ENCODE results near the gene MEGF6.

Gene MEGF6

DNA sequence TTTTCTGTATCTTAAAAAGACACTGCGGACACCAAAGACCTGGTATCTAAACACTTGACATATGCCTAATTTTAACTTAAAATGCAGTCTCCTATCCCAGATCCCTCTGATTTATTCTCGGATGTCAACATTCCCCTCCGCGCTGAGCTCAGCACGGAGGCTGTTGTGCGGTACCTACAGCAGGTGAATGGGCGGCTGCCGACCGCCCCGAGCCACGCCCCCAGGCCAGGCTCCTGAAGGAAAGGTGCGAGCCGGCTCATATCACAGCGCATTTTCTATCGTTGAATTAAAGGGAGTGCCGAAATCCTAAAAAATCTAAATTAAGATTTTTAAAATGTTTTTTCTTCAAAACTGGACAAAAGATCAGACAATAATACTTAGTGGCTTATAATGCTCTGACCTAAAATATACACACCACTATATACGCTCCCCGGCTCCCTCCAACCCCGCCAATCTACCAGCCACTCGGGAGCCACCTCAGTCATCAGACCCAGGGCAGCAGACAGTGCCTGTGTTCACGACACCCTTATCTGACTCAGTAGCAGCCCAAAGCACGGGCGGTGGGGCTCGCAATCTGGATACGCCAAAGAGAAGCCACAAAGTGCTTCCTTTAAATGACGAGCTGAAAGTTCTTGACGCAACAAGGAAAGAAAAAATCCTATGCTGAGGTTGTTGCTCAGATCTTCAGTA is 34.5 kb upstream of the MEGF6 start:
- DNase-seq (ENCODE audit: low read depth in 2 of 3, low spot score in 2 of 3), result no peak

DNA sequence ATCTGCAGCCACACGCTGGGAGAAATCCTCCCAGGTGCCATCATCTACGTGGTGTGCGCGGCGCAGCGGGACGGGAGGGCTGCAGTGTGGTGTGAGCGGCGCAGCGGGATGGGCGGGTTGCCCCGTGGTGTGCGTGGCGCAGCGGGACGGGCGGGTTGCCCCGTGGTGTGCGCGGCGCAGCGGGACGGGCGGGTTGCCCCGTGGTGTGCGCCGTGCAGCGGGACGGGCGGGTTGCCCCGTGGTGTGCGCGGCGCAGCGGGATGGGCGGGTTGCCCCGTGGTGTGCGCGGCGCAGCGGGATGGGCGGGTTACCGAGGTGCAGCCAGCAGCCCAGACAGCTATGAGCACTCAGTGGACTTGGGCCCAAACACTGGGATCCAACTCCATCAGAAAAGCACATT is 33.9 kb upstream of the MEGF6 start:
- no peak for DNase-seq (ENCODE audit: low read depth in 2 of 3, low spot score in 2 of 3)

DNA sequence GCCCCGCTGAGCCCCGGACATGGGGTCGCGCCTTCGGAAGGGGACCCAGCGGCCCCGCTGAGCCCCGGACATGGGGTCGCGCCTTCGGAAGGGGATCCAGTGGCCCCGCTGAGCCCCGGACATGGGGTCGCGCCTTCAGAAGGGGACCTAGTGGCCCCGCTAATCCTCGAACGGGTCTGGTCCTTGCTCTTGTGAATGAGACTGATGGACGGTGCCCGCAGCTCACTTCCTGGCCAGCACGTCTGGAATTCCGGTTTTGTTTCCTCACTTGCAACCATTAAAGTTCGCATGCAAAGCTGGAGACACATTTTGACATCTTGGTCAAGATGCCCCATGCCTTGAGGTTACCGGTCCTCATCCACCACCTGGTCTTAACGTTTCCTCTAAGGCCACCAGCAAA is 33.0 kb upstream of the MEGF6 start:
- DNase-seq (ENCODE audit: low read depth in 2 of 3, low spot score in 2 of 3), result no peak

DNA sequence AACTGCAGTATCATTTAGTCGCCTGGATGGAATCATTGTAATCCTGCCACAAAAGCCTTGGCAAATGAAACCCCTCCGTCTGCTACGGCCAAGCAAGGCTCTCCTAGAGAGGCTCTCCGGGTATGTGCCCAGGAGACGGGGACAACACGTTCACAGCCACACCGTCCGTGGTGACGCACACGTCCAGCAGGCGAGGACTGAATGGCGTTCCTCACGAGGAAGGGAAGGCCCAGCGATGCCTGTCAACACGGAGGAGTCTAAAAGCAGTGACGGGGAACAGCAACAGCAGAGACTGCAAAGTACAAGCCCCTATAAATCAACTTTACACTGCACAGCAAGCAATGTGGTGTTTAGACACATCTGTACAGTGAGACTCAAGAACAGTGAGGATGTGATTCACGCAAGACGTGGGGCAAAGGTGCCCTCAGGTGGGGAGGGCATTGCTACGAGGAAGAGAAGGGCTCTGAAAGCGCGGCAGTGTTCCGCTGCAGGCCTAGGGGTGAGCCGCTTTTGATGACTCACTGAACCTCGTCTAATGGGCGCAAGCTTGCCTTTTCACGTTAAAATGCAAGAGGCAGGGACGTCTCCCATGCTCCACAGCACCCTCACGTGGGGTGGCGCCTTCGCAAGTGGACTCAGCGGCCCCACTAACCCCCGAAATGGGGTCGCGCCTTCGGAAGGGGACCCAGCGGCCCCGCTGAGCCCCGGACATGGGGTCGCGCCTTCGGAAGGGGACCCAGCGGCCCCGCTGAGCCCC is 31.8 kb upstream of the MEGF6 start:
- no peak for DNase-seq (ENCODE audit: low read depth in 2 of 3, low spot score in 2 of 3)

GRCh38 chr1:3641816-3642215 is 30.5 kb upstream of the MEGF6 start:
- no peak for DNase-seq (ENCODE audit: low read depth in 2 of 3, low spot score in 2 of 3)

DNA sequence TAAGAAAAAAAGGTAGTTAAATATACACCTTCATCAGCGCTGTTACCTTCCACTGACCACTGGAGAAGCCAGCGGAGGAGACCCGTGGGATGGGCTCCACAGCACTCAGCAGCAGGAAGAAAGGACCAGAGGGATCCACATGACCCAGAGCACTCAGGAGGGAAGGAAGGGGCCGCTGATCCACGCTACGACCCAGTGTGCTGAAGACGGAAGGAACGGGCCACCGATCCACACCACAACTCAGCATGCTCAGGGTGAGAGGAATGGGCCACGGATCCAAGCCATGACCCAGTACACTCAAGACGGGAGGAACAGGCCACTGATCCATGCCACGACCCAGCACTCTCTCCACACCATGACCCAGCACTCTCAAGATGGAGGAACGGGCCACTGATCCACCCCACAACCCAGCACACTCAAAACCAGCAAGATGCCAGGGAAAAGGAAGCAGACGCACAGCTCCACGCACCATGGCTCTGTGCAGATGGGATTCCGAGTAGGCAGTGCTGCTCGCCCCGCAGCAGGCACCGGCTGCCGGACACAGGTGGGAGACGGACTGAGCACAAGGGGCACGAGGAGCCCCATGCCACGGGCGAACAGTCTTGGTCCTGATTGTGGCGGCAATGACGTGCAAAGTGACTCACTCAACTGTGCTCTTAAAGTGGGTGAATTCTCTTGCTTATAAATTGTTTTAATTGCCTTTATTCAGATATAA is 29.9 kb upstream of the MEGF6 start:
- no peak for DNase-seq (ENCODE audit: low read depth in 2 of 3, low spot score in 2 of 3)

DNA sequence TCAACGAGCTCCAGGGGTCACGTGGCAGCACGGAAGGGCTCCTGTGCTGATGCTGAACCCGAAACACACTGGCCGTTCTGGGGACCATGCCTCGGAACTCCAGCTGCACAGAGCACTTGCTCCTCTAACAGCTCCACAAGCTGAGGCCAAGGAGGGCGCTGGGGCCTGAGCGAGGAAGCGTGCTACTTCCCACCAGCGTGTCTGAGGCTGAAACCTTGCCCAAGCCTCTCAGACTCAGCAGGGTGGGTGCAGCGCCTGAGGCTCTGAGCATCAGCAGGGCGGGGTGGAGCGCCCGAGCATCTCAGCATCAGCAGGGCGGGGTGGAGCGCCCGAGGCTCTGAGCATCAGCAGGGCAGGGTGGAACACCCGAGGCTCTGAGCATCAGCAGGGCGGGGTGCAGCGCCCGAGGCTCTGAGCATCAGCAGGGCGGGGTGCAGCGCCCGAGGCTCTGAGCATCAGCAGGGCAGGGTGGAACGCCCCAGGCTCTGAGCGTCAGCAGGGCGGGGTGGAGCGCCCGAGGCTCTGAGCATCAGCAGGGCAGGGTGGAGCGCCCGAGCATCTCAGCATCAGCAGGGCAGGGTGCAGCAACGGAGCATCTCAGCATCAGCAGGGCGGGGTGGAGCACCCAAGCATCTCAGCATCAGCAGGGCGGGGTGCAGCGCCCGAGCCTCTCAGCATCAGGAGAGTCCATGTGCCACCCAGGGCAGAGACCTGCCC is 29.0 kb upstream of the MEGF6 start:
- DNase-seq (ENCODE audit: low read depth in 2 of 3, low spot score in 2 of 3), result no peak

DNA sequence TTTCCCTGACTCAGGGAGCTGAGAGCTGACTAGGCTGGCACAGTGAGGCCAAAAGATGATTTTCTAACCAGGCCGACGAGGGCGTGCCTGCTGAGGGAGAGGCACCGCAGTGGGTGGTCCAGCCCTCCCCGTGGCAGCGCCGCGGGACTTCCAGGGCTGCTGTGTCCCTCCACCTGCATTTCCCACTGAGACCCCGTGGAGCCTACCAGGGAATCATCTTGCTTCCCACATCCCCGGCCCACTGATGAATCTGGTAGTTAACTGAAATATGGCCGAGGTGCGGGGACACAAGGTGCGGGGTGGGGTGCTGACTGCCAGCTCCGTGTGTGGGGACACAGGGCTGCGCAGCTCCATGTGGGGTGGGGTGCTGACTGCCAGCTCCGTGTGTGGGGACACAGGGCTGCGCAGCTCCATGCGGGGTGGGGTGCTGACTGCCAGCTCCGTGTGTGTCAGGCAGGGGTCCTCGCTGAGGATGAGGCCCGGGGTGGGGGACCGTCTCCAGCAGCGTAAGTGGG is 28.1 kb upstream of the MEGF6 start:
- no peak for DNase-seq (ENCODE audit: low read depth in 2 of 3, low spot score in 2 of 3)

- no peak for DNase-seq (ENCODE audit: low read depth in 2 of 3, low spot score in 2 of 3)
Observed at GRCh38 chr1:3638676-3639075, 27.4 kb upstream of the MEGF6 start.

DNA sequence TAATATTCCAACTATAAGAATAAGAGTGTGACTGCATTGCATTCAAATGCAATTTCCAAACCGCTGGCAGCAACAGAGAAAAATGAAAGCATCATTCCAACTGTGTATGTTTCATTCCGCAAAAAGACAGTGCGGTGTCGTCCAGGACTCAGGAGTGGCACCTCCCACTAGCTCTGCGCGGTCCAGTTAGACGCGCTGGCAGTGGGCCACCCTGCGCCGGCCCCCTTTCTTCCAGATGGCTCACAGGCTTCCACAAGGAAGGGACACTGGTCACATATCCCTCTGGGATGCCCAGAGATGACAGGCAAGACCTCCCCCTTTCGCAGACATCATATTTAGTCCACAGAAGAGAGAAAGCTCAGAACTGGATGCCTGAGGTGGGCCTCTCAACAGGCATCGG is 26.7 kb upstream of the MEGF6 start:
- no peak for DNase-seq (ENCODE audit: low read depth in 2 of 3, low spot score in 2 of 3)

DNA sequence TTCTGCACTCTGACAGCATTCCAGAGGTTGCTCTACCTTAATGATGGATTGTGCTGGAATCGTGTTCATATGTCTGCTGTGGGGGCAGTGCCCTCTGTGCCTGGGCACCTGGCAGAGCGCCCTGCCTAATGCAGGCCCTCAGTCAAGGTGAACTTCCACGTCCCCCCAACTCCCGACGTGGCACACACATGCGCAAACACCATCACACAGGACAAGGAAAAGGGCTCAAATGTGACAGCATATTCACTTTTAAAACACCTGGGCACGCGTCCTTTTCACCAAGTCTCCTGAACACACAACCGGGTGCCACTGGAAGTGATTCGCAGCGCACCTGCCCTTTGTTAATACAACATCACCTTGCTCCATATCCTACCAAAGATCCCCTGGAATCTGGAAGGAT is 25.2 kb upstream of the MEGF6 start:
- DNase-seq (ENCODE audit: low read depth in 2 of 3, low spot score in 2 of 3), result no peak

- DNase-seq (ENCODE audit: low read depth in 2 of 3, low spot score in 2 of 3), result no peak
Observed at GRCh38 chr1:3636080-3636479, 24.8 kb upstream of the MEGF6 start.

DNA sequence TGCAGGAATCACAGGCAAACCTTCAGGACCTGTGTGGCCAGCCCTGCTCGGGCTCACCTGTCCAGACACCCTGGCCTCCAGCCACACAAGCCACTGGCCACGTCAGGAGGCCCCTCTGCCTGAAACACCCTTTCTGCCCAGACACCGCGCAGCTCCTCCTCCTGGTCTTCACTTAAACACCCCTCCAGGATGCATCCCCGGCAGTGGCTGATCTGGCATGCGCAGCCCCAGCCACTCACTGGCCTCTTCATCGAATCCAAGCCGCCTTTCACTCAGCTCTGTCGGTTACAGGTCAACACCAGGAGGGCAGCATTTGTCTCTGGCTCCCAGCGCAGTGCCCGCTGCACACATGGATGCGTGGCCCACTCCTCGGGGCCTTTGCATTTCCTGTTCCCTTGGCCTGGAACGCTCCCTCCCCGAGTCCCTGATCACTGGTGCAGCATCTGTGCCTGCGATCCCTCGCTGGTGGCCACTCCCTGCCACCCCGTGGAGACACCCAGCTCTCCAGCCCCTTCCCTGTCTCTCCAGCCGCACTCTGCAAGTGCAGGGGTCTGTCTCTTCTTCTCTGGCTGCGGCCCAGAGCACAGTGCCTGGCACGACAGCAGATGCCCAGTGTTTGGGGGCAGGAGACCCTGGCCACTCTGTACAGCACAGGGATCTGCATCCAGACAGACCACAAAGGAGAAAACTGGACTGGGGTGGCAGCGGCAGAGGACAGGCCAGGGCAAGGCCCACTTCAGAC is 22.9 kb upstream of the MEGF6 start:
- DNase-seq (ENCODE audit: low read depth in 2 of 3, low spot score in 2 of 3), result no peak

GRCh38 chr1:3633344-3634058 is 22.2 kb upstream of the MEGF6 start:
- DNase-seq (ENCODE audit: low read depth in 2 of 3, low spot score in 2 of 3), result no peak

DNA sequence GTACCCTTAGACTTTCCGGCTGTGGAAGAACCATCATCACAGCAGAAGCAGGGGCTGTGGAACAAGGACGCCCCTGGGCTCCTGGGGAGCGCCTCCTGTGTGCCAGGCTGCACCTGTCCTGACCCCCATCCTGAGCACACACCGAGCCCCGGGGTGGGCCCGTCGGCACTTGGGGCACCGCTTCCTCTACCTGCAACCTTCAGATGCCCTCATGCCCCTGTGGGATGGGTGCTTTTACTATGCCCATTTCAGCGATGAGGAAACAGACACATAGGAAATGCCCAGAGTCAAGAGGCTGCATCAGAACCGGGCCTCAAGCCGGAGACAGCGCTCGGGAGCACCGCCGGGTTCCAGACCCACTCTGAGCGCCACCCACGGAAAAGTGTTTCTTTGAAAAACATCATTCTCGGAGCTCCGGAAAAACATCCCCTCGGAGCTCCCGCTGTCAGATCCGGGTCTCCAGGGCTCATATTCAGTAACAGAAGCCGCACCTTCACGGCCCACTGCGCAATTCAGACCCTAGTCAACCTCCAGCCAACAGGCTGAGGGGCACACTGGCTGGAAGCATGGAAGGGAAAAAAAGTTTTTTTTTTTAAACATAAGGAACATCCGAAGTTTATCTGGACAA is 21.5 kb upstream of the MEGF6 start:
- DNase-seq (ENCODE audit: low read depth in 2 of 3, low spot score in 2 of 3), result no peak

DNA sequence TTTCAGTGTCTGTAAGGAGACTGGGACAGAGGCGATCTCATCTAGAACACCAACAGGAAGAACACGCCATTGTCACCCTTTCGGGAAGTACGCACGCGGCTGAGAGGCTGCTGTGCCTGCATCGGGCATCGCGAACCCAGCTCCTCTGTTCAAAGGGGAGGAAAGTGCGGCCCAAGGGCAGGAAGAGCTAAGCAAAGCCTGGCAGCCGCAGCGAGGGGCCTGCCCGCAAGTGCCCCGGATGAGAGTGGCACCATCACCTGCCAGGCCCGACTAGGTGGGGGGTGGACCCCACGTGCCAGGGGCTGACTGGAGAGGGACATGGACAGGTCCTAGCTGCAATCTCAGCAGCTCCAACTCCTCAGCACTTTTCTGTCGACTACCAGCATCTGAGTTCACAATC is 21.0 kb upstream of the MEGF6 start:
- no peak for DNase-seq (ENCODE audit: low read depth in 2 of 3, low spot score in 2 of 3)

DNA sequence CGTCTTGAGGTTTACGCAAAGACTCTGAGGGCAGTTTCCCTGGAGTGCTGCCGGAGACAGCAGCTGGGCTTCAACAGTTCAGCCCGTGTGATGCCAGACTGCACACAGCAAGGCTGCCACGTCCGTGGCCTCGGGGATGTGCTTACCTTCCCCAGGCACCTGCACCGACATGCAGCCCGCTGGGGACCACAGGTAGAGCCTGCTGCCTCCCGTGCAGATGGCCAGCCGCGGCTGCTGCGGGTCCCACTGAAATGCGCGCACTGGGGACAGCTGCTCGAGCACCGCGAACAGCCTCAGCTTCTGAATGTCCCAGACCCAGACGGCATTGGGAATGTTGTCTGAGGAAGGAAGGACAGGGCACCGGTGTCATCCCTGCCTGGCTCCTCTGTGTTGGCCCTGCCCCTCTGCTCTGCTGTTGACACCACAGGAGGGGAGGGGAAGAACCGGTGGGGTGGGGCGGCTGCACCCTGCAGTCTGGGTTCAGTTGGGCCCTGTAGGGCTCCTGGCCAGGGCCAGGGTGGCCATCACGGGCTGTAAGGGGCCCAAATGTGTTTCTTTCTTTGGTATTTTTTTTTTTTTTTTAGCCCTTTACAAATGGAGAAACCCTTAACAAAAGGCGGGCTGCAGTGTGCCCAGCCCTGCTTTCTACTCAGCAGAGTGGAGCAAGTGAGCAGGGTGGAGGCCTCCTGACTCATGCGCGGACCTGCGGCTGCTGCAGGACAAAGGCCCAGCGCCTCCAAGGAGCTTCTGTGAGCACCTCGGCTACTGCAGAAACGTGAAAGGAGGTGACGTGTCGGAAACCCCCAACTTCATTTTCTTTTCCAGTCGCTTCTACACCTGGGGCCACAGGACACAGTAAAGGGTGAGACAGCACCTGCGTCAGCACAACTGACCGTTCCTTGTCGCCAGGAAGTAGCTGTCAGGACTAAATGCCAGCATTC is 20.3 kb upstream of the MEGF6 start:
- no peak for DNase-seq (ENCODE audit: low read depth in 2 of 3, low spot score in 2 of 3)

- DNase-seq (ENCODE audit: low read depth in 2 of 3, low spot score in 2 of 3), result no peak
Observed at GRCh38 chr1:3630914-3631313, 19.6 kb upstream of the MEGF6 start.
